ENCODE data around the gene KAZN. TPM values are rescaled to one million over a fixed set of nuclear protein-coding genes. Genes with fewer than 3 reads are reported as not detected.

The KAZN gene
- total RNA-seq, 1 donor from 2014 or later, result 3.7 TPM

GRCh38 chr1:15098176-15099125, 500.0 kb downstream of the KAZN start:
- H3K27me3 ChIP-seq (ENCODE audit: control insufficient read depth in 3 of 3, insufficient read depth in 3 of 3, low read length in 3 of 3), result peaks cover 10 to 21% (median 16%) of the 10 kb centered on the region in 3 donors
- H3K9ac ChIP-seq (ENCODE audit: low read depth in 1 of 3, low read length in 3 of 3), result no peak overlapping the region
- H3K9me3 ChIP-seq (ENCODE audit: control insufficient read depth in 3 of 3, low read length in 3 of 3), result no peaks in the 10 kb centered on the region
- H3K4me3 ChIP-seq (ENCODE audit: low read length in 3 of 3), result no peak overlapping the region
- no peak overlapping the region for H3K27ac ChIP-seq (ENCODE audit: low read depth, low read length)
- H3K4me1 ChIP-seq (ENCODE audit: control insufficient read depth in 3 of 3, insufficient read depth in 3 of 3, low read length in 3 of 3), result no peaks in the 10 kb centered on the region
- H3K36me3 ChIP-seq (ENCODE audit: control insufficient read depth in 3 of 3, insufficient read depth in 3 of 3, low read length in 3 of 3), result no peaks in the 10 kb centered on the region

- H3K4me3 ChIP-seq (ENCODE audit: low read length in 3 of 3), result no peak overlapping the region
- H3K9me3 ChIP-seq (ENCODE audit: control insufficient read depth in 3 of 3, low read length in 3 of 3), result no peaks in the 10 kb centered on the region
- peaks cover 10 to 25% (median 16%) of the 10 kb centered on the region in 3 donors for H3K27me3 ChIP-seq (ENCODE audit: control insufficient read depth in 3 of 3, insufficient read depth in 3 of 3, low read length in 3 of 3)
- no peaks in the 10 kb centered on the region for H3K4me1 ChIP-seq (ENCODE audit: control insufficient read depth in 3 of 3, insufficient read depth in 3 of 3, low read length in 3 of 3)
- H3K36me3 ChIP-seq (ENCODE audit: control insufficient read depth in 3 of 3, insufficient read depth in 3 of 3, low read length in 3 of 3), result no peaks in the 10 kb centered on the region
- H3K9ac ChIP-seq (ENCODE audit: low read depth in 1 of 3, low read length in 3 of 3), result no peak overlapping the region
- no peak overlapping the region for H3K27ac ChIP-seq (ENCODE audit: low read depth, low read length)
Observed at GRCh38 chr1:15099441-15100120, 501.1 kb downstream of the KAZN start.

GRCh38 chr1:15100121-15100879, 501.8 kb downstream of the KAZN start:
- Histone ChIP-seq H3K9ac (ENCODE audit: low read depth in 1 of 3, low read length in 3 of 3) (no peak overlapping the region), H3K4me1 (ENCODE audit: control insufficient read depth in 3 of 3, insufficient read depth in 3 of 3, low read length in 3 of 3) (no peaks in the 10 kb centered on the region), H3K9me3 (ENCODE audit: control insufficient read depth in 3 of 3, low read length in 3 of 3) (no peaks in the 10 kb centered on the region), H3K27ac (ENCODE audit: low read depth, low read length) (no peak overlapping the region), H3K27me3 (ENCODE audit: control insufficient read depth in 3 of 3, insufficient read depth in 3 of 3, low read length in 3 of 3) (peaks cover 10 to 25% (median 16%) of the 10 kb centered on the region in 3 donors), H3K36me3 (ENCODE audit: control insufficient read depth in 3 of 3, insufficient read depth in 3 of 3, low read length in 3 of 3) (no peaks in the 10 kb centered on the region), H3K4me3 (ENCODE audit: low read length in 3 of 3) (no peak overlapping the region)

DNA sequence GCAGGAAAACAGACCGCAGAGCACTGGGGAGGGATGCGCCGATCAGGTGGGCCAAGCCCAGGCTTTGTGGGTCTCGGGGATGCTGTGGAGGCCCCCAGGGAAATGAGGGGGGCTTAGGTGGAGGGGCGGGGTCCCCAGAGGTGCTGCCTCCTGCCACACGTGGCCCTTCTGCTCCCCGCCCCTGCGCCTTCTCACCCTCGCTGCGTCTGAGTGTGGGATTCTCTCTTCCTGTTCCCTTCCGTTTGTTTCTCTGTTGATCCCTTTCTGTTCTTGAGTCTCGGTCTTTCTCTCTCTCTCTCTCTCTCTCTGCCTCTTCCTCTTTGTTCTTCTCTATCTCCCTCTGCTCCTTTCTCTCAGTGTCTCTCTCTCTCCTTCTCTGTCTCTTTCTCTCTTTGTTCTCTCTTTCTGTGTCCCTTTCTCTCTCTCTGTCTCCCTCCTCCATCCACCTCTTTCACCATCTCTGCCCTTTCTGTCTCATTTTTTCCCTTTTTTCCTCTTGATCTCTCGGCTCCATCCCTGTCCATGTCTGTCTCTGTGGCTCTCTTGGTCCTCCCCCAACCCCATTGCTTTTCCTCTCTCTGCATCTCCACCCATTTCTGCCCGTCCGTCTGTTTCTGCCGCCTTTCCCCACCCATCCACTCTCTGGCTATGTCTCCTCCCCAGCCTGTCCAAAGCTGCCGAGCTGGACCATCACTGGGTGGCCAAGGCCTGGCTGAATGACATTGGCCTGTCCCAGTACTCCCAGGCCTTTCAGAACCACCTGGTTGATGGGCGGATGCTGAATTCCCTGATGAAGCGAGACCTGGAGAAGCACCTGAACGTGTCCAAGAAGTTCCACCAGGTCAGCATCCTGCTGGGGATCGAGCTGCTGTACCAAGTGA, 502.6 kb downstream of the KAZN start:
- Histone ChIP-seq H3K36me3 (ENCODE audit: control insufficient read depth in 3 of 3, insufficient read depth in 3 of 3, low read length in 3 of 3) (no peaks in the 10 kb centered on the region), H3K9me3 (ENCODE audit: control insufficient read depth in 3 of 3, low read length in 3 of 3) (no peaks in the 10 kb centered on the region), H3K4me1 (ENCODE audit: control insufficient read depth in 3 of 3, insufficient read depth in 3 of 3, low read length in 3 of 3) (no peaks in the 10 kb centered on the region), H3K27me3 (ENCODE audit: control insufficient read depth in 3 of 3, insufficient read depth in 3 of 3, low read length in 3 of 3) (peaks cover 10 to 25% (median 16%) of the 10 kb centered on the region in 3 donors), H3K9ac (ENCODE audit: low read depth in 1 of 3, low read length in 3 of 3) (no peak overlapping the region), H3K4me3 (ENCODE audit: low read length in 3 of 3) (no peak overlapping the region), H3K27ac (ENCODE audit: low read depth, low read length) (no peak overlapping the region)

GRCh38 chr1:15101801-15102200, 503.3 kb downstream of the KAZN start:
- Histone ChIP-seq H3K4me1 (ENCODE audit: control insufficient read depth in 3 of 3, insufficient read depth in 3 of 3, low read length in 3 of 3) (no peaks in the 10 kb centered on the region), H3K36me3 (ENCODE audit: control insufficient read depth in 3 of 3, insufficient read depth in 3 of 3, low read length in 3 of 3) (no peaks in the 10 kb centered on the region), H3K27ac (ENCODE audit: low read depth, low read length) (no peak overlapping the region), H3K27me3 (ENCODE audit: control insufficient read depth in 3 of 3, insufficient read depth in 3 of 3, low read length in 3 of 3) (peaks cover 10 to 25% (median 17%) of the 10 kb centered on the region in 3 donors), H3K9ac (ENCODE audit: low read depth in 1 of 3, low read length in 3 of 3) (no peak overlapping the region), H3K9me3 (ENCODE audit: control insufficient read depth in 3 of 3, low read length in 3 of 3) (no peaks in the 10 kb centered on the region), H3K4me3 (ENCODE audit: low read length in 3 of 3) (no peak overlapping the region)

GRCh38 chr1:15102646-15103045, 504.2 kb downstream of the KAZN start:
- Histone ChIP-seq H3K27ac (ENCODE audit: low read depth, low read length) (no peak overlapping the region), H3K4me3 (ENCODE audit: low read length in 3 of 3) (no peak overlapping the region), H3K27me3 (ENCODE audit: control insufficient read depth in 3 of 3, insufficient read depth in 3 of 3, low read length in 3 of 3) (peaks cover 10 to 25% (median 20%) of the 10 kb centered on the region in 3 donors), H3K9me3 (ENCODE audit: control insufficient read depth in 3 of 3, low read length in 3 of 3) (no peaks in the 10 kb centered on the region), H3K4me1 (ENCODE audit: control insufficient read depth in 3 of 3, insufficient read depth in 3 of 3, low read length in 3 of 3) (no peaks in the 10 kb centered on the region), H3K9ac (ENCODE audit: low read depth in 1 of 3, low read length in 3 of 3) (no peak overlapping the region), H3K36me3 (ENCODE audit: control insufficient read depth in 3 of 3, insufficient read depth in 3 of 3, low read length in 3 of 3) (no peaks in the 10 kb centered on the region)

GRCh38 chr1:15103211-15103610, 504.7 kb downstream of the KAZN start:
- Histone ChIP-seq H3K4me3 (ENCODE audit: low read length in 3 of 3) (no peak overlapping the region), H3K4me1 (ENCODE audit: control insufficient read depth in 3 of 3, insufficient read depth in 3 of 3, low read length in 3 of 3) (no peaks in the 10 kb centered on the region), H3K36me3 (ENCODE audit: control insufficient read depth in 3 of 3, insufficient read depth in 3 of 3, low read length in 3 of 3) (no peaks in the 10 kb centered on the region), H3K9me3 (ENCODE audit: control insufficient read depth in 3 of 3, low read length in 3 of 3) (no peaks in the 10 kb centered on the region), H3K27ac (ENCODE audit: low read depth, low read length) (no peak overlapping the region), H3K27me3 (ENCODE audit: control insufficient read depth in 3 of 3, insufficient read depth in 3 of 3, low read length in 3 of 3) (peaks cover 10 to 25% (median 20%) of the 10 kb centered on the region in 3 donors), H3K9ac (ENCODE audit: low read depth in 1 of 3, low read length in 3 of 3) (no peak overlapping the region)

DNA sequence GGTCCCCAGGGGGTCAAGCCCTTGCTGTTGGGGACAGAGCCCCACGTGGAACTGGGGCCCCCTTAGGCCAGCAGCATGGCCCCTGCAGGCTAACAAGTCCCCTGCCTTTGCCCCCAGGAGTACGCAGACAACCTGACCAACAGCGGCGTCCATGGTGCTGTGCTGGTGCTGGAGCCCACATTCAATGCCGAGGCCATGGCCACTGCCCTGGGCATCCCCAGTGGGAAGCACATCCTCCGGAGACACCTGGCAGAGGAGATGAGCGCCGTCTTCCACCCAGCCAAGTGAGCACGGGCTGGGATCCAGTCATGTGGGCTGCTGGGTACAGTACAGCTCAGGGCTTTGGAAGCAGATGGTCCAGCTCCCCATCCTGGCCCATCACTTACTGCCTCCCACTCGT, 505.4 kb downstream of the KAZN start:
- Histone ChIP-seq H3K9me3 (ENCODE audit: control insufficient read depth in 3 of 3, low read length in 3 of 3) (no peaks in the 10 kb centered on the region), H3K36me3 (ENCODE audit: control insufficient read depth in 3 of 3, insufficient read depth in 3 of 3, low read length in 3 of 3) (no peaks in the 10 kb centered on the region), H3K9ac (ENCODE audit: low read depth in 1 of 3, low read length in 3 of 3) (no peak overlapping the region), H3K27me3 (ENCODE audit: control insufficient read depth in 3 of 3, insufficient read depth in 3 of 3, low read length in 3 of 3) (peaks cover 10 to 25% (median 20%) of the 10 kb centered on the region in 3 donors), H3K4me1 (ENCODE audit: control insufficient read depth in 3 of 3, insufficient read depth in 3 of 3, low read length in 3 of 3) (no peaks in the 10 kb centered on the region), H3K27ac (ENCODE audit: low read depth, low read length) (no peak overlapping the region), H3K4me3 (ENCODE audit: low read length in 3 of 3) (no peak overlapping the region)

DNA sequence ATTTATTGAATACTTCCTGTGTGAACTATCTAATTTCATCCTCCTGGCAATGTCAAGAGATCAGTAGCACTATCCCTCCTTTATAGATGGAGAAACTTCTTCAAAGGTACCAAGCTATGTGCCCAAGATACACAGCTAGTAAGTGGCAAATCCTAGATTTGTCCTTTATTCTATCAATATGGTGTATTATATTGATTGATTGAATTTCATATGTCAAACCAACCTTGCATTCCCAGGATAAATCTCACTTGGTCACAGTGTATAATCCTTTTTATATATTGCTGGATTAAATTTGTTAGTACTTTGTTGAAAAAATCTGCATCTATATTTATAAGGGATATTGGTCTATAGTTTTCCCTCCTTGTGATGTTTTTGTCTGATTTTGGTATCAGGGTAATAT, 506.3 kb downstream of the KAZN start:
- no peaks in the 10 kb centered on the region for H3K36me3 ChIP-seq (ENCODE audit: control insufficient read depth in 3 of 3, insufficient read depth in 3 of 3, low read length in 3 of 3)
- no peak overlapping the region for H3K27ac ChIP-seq (ENCODE audit: low read depth, low read length)
- no peak overlapping the region for H3K9ac ChIP-seq (ENCODE audit: low read depth in 1 of 3, low read length in 3 of 3)
- H3K4me1 ChIP-seq (ENCODE audit: control insufficient read depth in 3 of 3, insufficient read depth in 3 of 3, low read length in 3 of 3), result no peaks in the 10 kb centered on the region
- no peak overlapping the region for H3K4me3 ChIP-seq (ENCODE audit: low read length in 3 of 3)
- no peaks in the 10 kb centered on the region for H3K9me3 ChIP-seq (ENCODE audit: control insufficient read depth in 3 of 3, low read length in 3 of 3)
- peaks cover 10 to 25% (median 16%) of the 10 kb centered on the region in 3 donors for H3K27me3 ChIP-seq (ENCODE audit: control insufficient read depth in 3 of 3, insufficient read depth in 3 of 3, low read length in 3 of 3)
